NCI-H1048 (cell line): ENCODE data around the gene NDUFAB1.
"Not testable (repeated sequence)": the region's sequence is repeated elsewhere in the genome, so short reads cannot be mapped to it uniquely, and the experiment has no call there.

ENCODE experiments used
- DNase-seq: peaks from one replicate; lab custom pipeline; 2025; lab: John Stamatoyannopoulos, UW

The NDUFAB1 gene

GRCh38 chr16:23584186-23585076, 11.7 kb downstream of the NDUFAB1 start:
- no peak for DNase-seq

- not testable (repeated sequence) for DNase-seq
Measured at GRCh38 chr16:23583271-23583670, 12.8 kb downstream of the NDUFAB1 start.

GRCh38 chr16:23581764-23582163, 14.4 kb downstream of the NDUFAB1 start:
- DNase-seq = no peak

- DNase-seq = no peak
Measured at GRCh38 chr16:23580391-23580790, 15.7 kb downstream of the NDUFAB1 start.

DNA sequence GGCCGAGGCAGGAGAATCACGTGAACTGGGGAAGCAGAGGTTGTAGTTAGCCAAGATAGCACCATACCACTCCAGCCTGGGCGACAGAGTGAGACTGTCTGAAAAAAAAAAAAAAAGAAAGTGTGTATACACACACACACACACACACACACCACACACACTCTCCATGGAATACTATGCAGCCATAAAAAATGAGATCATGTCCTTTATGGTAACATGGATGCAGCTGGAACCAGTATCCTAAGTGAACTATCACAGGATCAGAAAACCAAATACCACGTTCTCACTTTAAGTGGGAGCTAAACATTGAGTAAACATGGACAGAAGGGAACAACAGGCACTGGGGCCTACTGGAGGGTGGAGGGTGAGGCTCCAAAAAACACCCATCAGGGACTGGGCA, 16.7 kb downstream of the NDUFAB1 start:
- DNase-seq = no peak

DNA sequence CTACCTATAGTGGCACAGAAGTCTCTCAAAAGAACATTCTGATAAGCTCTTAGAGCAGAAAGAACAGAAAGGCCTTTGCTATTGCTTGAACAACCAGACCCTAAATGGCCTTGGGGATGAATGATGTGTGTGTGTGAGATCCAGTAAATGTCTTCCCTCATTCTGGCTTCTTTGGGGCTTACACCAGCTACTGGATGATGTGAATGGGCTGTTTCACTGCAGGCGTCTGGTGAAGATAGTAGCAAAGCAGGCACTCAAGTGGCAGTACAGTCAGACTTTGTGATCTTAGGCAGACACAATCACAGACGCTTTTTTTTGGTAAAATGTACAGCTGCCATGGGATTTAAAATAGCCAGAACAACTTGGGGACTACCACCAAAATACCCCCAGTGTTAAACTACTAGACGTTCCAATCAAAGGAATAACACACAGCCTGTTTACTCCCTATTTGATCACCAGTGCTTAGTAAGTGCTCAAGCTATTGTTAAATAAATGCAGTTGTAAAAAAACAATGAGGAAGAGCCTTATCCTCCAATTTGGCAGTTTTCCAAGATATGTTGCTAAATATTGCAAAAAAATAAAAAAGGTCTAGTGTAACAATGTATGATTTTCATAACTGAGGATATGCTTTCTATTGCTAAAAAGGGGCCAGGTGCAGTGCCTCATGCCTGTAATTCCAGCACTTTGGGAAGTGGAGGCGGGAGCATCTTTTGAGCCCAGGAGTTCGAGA, 17.9 kb downstream of the NDUFAB1 start:
- no peak for DNase-seq

DNA sequence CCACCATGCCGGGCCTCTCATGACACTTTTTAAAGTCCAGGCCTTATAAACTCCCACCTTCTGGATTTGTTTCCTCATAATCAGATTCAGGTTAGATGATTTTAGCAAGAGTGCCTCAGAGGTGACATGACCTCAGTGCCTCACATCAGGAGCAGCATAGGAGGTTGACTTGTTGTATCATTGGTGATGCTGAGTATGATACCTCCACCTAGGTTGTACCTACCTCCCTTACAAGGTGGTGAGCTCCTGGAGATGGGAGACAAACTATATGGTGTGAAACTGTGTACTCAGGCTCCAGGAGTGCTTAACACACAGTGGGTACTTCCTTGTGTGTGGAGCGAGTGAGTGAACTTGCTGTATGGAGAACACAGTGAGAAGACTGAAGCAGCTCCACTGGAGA, 18.6 kb downstream of the NDUFAB1 start:
- DNase-seq = no peak

- no peak for DNase-seq
Measured at GRCh38 chr16:23575834-23576233, 20.3 kb downstream of the NDUFAB1 start.

- no peak for DNase-seq
Measured at GRCh38 chr16:23573817-23574216, 22.3 kb downstream of the NDUFAB1 start.

GRCh38 chr16:23572394-23572793, 23.7 kb downstream of the NDUFAB1 start:
- DNase-seq = no peak

DNA sequence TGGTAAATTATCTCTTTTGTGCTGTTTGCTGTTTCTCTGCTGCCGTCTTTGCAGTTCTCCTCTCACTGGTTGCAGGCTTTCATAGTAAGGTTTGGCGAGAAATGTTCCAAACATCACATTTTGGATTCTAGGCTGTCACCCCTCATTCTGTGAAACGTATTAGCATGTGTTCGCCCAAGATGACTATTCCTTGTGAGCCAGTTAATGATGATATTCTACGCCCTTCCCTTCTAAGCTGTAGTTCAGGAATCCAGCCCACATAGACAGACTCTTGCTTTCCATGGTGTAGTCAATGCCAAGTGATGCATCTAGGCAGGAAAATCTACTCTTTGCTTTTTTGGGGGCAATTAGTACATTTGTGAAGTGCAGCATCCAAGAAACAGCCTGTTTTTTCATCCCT, 24.2 kb downstream of the NDUFAB1 start:
- no peak for DNase-seq

DNA sequence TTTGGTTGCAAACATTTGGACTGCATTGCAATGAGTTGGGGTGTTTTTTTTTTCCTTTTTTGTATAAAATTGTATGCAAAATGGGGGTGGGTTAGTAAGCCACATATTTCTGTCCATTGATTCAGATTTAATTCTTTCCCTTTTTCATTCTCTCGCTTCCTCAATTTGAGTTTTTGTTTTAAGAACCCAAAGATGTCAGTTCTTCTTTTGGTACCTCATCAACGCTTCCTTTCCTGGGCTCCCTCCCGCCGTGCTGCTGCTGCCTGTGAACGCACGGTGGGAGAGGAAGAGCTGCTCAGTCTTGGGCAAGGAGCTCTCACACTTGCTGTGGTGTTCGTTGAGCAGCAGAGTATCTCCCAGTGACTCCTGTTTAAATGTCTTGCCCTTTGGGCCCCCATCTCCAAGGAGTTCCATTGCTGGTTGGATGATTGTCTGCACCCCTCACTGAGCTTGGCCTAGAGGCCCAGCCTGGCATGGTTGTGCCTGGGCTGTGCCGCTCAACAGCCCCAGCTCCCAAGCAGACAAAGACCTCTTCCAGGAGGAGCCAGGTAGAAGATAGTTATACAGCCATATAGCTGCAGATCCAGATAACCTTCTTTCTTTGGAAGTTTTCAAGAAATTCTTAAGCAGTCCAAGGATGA, 25.0 kb downstream of the NDUFAB1 start:
- no peak for DNase-seq

GRCh38 chr16:23567602-23568001, 28.5 kb downstream of the NDUFAB1 start:
- DNase-seq = no peak

GRCh38 chr16:23566724-23567123, 29.4 kb downstream of the NDUFAB1 start:
- no peak for DNase-seq

DNA sequence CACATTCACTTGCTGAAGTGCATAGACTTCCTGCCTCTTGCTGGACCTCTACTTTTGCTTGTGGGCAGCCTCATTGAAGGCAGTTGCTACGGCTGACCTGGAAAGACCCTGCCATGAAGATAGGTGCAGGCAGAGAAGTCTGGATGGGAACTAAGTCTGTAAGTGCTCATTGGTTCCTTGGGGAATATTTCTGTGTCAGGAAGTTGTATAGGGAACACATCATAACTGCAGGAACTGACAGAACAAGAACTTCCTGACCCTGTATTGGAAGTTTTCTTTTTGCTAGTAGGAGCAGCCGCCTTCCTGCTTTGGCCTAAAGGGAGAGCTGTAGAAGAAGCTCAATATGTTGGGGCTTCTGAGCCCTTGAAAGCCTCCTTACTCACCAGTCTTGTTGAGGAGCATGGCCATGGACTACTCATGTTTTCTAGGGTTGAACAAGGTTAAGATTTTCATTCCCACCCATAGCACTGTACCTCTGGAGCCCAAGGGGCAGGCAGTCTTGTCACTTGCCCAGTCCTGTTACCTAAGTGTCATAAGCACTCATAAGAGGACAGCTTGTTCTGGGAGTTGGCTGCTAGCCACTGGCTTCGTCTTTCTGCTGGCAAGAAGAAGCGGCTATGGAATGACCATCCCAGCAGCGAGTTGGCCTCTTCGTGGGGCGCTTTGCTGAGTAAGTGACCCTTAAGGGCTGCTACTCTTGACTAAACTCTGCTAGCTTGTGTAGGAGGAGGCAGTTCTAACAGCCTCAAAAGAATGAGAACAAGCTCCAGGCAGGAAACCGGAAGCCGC, 31.3 kb downstream of the NDUFAB1 start:
- DNase-seq = no peak

GRCh38 chr16:23563186-23563585, 32.9 kb downstream of the NDUFAB1 start:
- no peak for DNase-seq

- DNase-seq = no peak
Measured at GRCh38 chr16:23562505-23562904, 33.6 kb downstream of the NDUFAB1 start.

GRCh38 chr16:23561586-23561985, 34.5 kb downstream of the NDUFAB1 start:
- DNase-seq = no peak

- DNase-seq = no peak
Measured at GRCh38 chr16:23557779-23558702, 38.1 kb downstream of the NDUFAB1 start.

- peak; percentile 90 for DNase-seq
Measured at GRCh38 chr16:23556881-23557778, 39.0 kb downstream of the NDUFAB1 start, which contains the start of the genes EARS2 and UBFD1. EARS2 (minus strand) TSS chr16:23557350; CDS start chr16:23557343, 7 bp downstream. UBFD1 (plus strand) TSS chr16:23557727; CDS start chr16:23557743, 16 bp downstream.
